ENCODE results near the gene ALKBH4. TPM values are rescaled to one million over a fixed set of nuclear protein-coding genes. Genes with fewer than 3 reads are reported as not detected.
A peak's percentile ranks its signal among the peaks of the same experiment; 100 is the strongest.
"Not testable (repeated sequence)": the region's sequence is repeated elsewhere in the genome, so short reads cannot be mapped to it uniquely, and the experiment has no call there.

Gene ALKBH4
- polyA plus RNA-seq, 12 donors: 5.8 to 10.1 (median 6.8) TPM; not detected in 2

DNA sequence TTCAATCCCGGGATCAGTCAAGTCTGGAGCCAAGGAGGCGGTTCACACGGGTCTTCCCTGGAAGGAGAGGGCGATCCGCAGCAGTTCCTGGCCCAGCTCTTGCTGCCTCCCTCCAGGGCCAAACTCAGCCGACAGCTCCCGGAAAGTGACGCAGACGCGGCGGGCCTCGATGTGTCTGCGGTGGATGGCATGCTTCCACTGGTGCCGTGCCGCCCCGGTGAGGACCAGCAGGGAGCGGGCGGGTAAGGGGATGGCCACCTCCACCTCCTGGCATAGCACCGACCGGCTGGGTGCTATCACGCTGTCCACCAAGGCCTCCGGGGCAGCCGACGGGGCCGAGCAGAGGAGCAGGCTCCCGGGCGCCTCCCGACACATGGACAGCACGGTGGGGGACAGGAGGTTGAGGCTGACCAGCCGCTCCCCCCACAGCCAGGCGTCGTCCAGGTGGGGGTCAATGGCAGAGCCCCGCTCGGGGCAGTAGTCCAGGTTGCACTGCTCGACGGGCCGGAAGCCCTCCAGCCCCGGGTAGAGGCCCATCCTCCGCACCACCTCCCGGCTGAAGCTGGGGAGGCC is 7.2 kb downstream of the ALKBH4 start:
- no peak for DNase-seq

DNA sequence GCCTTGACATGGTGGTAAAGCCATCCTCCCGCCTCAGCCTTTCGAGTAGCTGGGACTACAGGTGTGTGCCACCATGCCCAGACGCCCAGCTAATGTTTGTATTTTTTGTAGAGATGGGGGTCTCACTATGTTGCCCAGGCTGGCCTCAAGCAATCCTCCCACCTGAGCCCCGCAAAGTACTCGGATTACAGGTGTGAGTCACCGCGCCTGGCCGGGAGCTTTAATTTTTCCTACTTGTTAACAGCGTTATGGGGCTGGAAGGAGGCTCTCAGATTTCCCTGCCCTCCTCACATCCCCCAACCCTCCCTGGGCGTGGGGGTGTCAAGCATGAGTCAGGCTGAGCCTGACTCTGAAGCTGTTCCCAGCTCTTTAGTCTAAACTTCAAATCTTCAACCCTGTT is 8.3 kb downstream of the ALKBH4 start:
- DNase-seq: no peak

DNA sequence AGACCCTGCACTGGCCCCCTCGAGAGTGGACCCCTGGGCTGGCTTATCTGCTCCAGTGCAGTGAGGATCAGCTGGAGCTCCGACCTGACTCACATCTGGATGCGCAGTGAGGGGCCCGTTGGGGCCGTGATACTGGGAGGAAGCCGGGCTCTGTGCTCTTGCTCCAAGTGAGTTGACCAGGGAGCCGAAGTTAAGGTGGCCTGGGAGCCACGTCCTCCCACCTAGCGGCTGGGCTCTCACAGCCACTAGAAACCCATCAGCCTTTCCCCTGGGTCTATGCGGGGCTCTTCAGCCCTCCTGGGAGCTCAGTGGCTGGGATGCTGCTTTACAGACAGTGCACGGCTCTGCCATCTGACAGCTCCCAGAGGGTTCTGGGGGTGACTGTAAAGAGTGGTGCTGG is 9.1 kb downstream of the ALKBH4 start:
- no peak for DNase-seq

DNA sequence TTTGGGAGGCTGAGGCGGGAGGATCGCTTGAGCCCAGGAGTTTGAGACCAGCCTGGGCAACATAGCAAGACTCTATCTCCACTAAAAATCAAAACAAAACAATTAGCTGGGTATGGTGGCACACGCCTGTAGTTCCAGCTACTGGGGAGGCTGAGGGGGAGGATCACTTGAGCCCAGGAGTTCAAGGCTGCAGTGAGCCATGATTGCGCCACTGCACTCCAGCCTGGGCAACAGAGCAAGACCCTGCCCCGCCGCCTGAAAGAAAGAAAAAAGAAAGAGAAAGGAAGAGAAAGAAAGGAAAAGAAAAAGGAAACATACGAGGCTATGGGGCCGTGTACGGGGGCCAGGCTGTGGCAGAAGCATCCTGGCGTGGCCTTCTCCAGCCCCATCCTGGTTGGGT is 9.7 kb downstream of the ALKBH4 start:
- DNase-seq: not testable (repeated sequence)

DNA sequence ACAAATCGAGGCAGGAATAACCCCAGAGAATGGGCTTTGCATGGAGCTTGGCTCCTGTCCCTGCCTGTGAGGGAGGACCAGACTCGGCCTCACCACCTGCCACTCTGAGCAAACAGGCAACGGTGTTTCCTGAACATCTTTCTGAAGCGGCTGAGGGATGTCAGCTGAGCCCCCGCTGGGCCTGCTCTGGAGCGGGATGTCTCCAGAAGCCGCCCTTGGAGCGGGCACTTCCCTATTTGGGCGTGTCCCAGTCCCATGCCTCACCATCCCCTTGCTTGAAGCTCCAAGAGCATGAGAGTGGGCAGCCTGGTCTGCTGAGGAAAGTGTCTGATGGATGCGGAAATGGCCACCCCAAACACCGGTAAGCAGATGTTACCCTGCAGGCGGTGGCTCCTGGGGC is 10.2 kb downstream of the ALKBH4 start:
- DNase-seq: no peak

DNA sequence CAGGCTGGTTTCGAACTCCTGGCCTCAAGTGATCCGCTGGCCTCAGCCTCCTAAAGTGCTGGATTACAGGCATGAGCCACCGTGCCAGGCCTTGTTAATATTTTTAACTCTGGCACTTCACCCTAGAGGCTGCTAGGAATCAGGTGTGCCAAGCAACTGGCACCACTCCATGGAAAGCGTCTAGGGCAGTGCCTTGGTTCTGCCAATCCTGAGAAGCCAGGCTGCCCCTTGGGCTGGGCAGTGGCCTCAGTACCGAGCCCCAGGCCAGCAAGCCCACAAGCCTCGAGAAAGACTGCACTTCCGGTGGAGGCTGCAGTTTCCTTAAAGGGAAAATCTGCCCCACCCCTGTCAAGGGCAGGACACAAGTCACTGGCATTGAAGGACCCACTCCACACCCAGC is 11.3 kb downstream of the ALKBH4 start:
- DNase-seq: no peak

DNA sequence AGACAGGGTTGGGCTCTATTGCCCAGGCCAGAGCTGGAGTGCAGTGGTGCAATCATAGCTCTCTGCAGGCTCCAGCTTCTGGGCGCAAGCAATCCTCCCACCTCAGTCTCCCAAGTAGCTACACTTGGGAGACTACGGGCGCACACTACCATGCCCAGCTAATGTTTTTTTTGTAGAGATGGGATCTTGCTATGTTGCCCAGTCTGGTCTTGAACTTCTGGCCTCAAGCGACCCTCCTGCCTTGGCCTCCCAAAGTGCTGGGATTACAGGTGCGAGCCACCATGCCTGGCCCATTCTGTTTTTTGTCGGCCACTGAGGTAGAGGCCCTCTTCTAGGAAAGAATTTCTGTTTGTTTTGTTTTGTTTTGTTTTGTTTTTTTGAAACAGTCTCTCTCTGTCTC is 12.2 kb downstream of the ALKBH4 start:
- DNase-seq: no peak

DNA sequence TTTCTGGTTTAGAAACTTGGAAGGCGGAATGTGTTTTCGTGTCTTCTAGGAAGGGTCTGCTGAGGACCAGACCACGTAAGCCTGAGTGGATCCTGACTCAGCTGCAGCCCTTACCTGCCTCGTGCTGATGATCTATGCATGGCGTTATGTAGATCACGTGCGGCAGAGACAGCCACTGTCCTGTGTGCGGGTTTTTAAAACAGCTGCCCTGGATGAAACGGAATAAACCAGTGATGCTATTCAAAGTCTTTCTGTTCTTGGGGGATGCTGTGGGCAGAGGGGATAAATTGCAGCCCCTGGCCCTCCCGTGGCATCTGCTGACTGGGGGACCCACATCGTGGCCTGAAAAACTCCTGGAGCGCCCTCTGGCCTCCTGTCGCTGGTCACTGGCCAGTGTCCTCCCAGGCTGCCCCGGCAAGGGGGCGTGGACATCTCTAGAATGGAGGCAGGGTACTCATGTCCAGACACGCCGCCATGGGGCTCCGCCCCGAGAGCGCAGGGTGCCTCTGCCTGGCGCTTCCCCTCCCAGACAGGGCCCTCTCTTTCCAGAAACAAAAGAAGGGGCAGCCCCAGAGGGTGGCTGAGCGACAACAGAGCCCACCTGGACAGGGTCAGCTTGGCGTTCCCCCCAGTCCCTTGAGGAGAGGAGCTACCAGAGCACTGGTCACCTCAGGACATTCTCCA is 13.2 kb downstream of the ALKBH4 start:
- no peak for DNase-seq

DNA sequence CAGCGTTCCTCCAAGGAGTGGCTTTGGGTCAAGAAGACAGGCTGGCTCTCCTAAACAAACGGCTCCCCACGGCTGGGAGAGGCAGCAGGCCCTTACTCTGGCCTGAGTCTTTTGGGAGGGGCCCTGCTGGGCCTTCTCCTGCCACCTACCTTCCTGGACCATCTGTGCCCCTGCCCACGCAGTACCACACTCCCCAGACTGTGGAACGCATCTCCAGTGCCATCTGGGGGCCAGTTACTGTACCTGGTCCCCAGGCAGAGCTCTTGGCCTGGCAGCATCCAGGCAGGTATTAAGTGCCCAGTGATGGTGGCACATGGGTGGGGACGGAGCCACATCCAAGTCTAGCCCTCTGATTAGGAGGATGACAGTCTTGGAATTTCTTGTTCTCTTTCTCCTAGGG is 14.4 kb downstream of the ALKBH4 start:
- no peak for DNase-seq

DNA sequence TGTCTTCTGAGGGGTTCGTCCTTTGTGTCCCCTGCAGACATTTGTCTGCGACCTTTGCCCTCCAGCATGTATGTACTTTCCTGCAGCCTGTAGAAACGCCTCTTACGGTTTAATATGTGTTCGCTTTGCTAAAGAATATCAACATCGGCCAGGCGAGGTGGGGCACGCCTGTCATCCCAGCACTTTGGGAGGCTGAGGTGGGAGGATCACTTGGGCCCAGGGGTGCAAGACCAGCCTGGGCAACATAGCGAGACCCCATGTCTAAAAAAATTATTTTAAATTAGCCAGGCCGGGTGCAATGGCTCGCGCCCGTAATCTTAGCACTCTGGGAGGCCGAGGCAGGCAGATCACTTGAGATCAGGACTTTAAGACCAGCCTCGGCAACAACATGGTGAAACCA is 15.5 kb downstream of the ALKBH4 start:
- no peak for DNase-seq

DNA sequence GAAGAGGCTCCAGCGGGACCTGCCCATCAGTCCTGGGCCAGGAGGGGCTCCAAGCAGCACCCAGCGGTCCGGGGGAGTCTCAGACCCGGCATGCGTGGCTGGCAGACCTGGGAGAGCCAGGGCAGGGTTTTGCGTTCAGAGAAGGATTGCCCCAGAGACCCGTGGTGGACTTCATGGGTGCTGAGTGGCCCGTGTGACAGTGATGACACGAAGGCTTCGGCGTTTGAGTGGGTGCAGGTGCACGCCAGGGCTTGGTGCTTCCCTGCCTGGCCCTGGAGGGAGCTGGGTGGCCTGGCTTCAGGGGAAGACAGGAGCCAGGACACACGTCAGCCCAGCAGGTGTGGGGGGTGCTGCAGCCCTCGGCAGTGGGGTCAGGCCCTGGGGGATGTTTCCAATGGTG is 17.4 kb downstream of the ALKBH4 start:
- DNase-seq: no peak

DNA sequence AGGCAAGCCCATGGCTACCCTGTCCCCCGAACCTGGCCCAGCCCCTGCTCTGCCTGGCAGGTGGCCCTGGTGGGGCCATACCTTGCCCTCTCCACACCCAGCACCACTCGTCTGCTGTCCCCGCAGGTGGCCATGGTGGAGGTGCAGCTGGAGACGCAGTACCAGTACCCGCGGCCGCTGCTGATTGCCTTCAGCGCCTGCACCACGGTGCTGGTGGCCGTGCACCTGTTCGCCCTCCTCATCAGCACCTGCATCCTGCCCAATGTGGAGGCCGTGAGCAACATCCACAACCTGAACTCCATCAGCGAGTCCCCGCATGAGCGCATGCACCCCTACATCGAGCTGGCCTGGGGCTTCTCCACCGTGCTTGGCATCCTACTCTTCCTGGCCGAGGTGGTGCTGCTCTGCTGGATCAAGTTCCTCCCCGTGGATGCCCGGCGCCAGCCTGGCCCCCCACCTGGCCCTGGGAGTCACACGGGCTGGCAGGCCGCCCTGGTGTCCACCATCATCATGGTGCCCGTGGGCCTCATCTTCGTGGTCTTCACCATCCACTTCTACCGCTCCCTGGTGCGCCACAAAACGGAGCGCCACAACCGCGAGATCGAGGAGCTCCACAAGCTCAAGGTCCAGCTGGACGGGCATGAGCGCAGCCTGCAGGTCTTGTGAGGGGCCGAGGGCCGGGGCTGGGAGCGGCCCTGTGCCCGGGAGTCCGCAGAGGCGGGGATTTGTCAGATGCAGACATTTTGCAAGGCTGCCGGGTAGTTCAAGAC is 18.1 kb downstream of the ALKBH4 start:
- no peak for DNase-seq

DNA sequence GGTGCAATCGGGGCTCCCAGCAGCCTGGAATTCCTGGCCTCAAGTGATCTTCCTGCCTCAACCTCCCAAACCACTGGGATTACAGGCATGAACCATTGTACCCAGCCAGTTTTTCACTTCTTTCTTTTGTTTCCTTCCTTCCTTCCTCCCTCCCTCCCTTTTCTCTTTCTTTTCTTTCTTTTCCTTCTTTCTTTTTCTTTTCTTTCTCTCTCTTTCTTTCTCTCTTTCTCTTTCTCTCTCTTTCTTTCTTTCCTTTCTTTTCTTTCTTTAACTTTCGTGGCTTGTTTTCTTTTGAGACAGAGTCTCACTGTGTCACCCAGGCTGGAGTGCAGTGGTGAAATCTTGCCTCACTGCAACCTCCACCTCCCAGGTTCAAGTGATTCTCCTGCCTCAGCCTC is 19.0 kb downstream of the ALKBH4 start:
- DNase-seq: no peak

DNA sequence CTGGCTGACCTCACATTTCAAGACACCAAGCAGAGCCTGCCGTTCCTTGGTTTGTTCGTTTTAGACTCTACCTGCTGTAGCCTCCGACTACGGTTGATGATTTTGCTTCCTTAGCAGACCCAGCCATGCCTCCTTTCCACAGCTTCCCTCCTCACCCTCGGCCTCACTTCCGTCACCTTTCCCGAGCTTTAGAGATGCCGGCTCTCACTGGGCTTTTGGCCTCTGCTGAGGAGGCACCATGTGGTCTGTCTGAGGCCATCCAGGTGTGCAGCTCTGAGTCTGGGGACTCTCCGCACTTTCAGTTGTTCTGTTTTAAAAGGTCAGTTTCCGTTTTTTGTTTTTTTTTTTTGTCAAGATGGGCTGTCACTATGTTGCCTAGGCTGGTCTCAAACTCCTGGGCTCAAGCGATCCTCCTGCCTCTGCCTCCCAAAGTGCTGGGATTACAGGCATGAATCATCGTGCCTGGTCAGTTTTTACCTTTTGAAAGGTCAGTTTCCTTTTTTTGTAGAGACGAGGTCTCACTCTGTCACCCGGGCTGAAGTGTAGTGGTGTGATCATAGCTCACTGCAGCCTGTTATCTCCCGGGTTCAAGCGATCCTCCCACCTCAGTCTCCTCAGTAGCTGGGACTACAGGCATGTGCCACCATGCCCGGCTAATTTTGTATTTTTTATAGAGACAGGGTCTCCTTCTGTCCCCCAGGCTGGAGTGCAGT is 19.5 kb downstream of the ALKBH4 start:
- DNase-seq: no peak

DNA sequence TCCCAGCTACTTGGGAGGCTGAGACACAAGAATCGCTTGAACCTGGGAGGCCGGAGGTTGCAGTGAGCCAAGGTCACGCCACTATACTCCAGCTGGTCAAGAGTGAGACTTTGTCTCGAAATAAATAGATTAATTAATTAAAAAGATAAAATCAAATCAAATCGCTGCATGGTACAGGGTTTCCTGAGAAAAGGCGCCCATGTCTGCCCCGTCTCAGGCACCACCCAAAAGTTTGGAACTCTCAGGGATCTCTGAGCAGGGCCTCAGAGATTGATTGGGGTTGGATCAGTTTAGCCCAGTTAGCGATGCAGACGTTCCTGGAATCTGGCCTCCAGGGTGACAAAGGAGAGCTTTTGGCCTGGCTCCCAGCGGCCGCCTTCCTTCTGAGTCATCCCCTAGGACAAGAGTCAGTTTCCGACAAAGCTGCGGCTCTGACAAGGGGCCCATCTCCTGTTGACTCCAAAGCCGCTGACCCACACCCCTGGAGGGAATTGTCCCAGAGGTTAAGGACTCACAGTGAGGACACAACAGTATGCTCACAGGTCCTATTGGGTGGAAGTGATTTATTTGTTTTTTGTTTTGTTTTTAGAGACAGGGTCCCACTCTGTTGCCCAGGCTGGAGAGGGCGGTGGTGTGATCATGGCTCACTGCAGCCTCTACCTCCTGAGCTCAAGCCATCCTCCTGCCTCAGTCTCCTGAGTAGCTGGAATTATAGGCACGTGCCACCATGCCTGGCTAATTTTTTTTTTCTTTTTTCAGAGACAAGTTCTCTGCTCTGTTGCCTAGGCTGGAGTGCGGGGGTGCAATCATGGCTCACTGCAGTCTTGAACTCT is 24.5 kb downstream of the ALKBH4 start:
- no peak for DNase-seq

DNA sequence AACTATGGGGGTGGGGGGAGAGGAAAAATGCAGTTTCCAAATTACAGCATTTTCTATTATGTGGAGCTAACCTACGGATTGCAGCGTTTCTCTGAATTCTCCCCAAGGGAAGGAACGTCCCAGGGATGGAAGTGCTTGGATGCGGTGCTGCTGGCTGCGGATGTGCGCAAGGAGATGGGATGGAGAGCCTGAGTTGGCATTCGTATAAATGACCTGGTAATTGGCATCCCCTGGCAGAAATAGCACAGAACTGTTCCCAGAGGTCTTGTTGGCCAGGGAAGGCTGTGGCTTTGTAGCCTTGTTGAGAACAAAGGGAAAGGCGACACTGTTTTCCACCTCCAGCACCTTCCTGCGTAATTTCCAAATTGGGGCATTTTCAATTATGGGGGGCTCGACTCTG is 28.5 kb downstream of the ALKBH4 start:
- DNase-seq: no peak

DNA sequence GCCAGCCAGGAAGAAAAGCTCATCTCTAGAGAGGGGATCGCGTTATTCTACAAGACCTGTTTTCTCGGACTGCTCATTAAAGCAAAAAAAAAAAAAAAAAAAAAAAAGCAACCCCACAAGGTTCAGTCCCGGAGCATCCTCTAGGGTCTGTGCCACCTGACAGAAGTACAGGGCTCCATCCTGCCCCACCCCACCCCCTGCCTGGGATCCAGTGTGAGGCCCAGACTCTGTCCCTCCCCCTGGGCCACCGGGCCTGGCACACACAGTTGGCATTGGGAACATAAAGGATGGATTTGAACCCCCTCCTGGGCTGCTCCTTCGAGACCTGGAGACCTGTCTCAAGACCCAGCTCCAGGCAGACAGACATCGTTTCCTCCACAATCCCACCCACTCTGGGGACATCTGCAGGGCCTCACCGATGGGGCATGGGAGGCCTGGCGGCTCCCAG is 30.6 kb downstream of the ALKBH4 start:
- DNase-seq: no peak

DNA sequence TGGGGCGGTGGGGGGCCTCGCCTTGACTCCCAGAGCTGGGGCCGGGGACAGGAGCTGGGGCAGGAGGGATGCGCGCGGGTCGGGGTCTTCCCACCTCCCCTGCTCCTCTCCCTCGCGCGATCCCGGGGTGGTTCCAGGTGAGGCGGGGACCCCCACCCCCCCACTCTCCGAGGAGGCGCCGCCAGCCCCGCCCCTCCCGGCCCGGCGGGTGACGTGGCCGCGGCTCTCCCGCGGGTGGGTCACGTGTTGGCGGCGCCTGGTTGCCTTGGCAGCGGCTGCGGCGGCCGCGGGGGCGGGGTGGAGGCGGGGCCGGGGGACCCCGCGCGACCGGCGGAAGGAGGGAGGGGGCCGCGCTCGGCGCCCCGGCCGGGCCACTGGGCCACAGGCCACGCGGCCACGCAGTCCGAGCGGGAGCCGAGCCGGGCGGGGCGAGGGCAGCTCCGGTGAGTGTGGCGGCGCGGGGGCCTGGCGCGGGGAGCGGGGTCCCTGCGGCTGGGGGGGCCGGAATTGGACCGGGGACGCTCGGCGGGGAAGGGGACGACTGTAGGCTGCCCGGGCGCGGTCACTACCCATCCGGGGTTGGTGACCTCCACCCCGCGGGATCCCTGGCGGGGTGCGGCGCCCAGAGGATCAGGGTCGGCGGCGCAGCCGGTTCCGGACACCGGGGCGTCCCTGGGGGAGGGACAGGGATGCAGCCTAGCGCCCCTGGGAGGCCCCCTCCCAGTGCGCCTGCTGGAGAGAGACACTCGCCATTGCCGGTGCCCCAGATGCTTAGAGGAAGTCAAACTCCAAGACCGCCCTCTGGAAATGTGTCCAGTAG is 31.2 kb downstream of the ALKBH4 start, which contains the start of gene ORAI2:
ORAI2 (plus strand) TSS at position 357 of the 820 bp plus-strand sequence. CDS start 5,382 bp downstream, outside the sequence.
- DNase-seq: peak; percentile 70

DNA sequence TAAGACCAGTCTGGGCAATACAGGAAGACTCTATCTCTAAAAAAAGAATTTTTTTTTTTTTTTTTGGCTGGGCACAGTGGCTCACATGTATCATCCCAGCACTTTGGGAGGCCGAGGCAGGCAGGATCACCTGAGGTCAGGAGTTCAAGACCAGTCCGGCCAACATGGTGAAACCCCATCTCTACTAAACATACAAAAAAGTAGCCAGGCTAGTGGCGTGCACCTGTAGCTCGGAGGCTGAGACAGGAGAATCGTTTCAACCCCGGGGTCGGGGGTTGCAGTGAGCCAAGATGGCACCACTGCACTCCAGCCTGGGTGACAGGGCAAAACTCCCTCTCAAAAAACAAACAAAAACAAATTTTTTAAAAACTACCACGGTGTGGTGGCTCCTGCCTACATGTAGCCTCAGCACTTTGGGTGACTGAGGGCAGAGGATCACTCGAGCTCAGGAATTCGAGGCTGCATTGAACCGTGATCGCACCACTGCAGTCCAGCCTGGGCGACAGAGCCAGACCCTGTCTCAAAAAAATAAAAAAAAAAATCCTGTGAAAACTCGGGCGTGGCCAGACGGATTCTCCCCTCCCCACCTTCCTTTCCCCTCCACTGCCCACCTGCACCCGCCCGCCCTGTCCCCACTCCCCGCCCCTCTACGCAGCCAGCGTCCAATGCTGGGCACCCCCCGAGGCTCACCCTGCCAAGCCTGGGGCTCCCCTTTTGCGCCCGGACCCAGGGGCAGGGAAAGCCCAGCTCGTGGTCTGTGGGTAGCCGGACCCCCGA is 32.0 kb downstream of the ALKBH4 start:
- DNase-seq: no peak
